NCI-H1930 (cell line): ENCODE results near the gene B4GALT5.
"Not testable (repeated sequence)": the region's sequence is repeated elsewhere in the genome, so short reads cannot be mapped to it uniquely, and the experiment has no call there.

ENCODE experiments used
- DNase-seq, 2 experiments: peaks; one replicate each; lab custom pipeline; 2025; lab: John Stamatoyannopoulos, UW

B4GALT5 gene

DNA sequence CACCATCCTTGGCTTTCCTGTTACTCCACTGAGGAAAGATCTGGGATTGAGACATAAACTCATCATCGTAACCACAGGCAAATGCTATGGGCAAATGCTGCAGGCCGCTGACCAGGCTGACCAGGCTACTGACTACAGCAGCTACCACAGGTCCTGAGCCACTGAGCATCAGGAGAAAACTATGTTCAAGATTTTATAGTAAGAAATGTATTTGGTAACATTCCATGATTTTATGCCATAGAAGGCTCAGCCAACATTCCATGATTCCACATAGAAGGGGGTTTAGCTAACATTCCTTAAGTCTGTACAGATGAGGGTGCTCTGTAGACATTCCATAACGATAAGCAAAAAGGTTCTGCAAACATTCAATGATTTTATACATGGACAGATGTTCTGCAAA lies 16.1 kb upstream of the B4GALT5 start:
- no peak for DNase-seq

DNA sequence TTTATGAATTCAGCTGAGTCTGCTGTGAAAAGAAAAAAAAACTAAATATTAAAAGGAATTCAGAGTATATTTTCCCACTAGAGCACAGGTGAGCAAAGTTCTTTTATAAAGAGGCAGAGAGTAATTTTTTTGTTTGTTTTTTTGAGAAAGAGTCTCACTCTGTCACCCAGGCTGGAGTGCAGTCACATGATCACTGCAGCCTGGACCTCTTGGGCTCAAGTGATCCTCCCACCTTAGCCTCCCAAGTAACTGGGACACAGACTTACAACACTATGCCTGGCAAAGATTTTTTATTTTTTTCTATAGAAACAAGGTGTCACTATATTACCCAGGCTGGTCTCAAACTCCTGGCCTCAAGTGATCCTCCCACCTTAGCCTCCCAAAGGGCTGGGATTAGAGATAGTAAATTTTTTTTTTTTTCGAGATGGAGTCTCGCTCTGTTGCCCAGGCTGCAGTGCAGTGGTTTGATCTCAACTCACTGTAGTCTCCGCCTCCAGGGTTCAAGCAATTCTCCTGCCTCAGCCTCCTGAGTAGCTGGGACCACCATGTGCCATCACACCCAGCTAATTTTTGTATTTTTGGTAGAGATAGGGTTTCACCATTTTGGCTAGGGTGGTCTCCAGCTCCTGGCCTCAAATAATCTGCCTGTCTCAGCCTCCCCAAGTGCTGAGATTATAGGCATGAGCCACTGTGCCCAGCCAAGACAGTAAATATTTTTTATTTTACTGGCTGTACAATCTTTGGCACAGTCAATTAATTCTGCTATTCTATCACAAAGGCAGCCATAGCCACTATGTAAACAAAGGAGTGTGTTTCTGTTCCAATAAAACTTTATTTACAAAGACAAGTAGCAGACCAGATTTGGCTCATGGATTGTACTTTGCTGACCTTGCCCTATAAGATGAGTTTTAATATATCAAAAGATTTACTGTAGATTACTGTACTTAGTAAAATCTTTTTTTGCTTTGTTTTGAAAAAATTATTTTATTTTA lies 14.5 kb upstream of the B4GALT5 start:
- no peak for DNase-seq

DNA sequence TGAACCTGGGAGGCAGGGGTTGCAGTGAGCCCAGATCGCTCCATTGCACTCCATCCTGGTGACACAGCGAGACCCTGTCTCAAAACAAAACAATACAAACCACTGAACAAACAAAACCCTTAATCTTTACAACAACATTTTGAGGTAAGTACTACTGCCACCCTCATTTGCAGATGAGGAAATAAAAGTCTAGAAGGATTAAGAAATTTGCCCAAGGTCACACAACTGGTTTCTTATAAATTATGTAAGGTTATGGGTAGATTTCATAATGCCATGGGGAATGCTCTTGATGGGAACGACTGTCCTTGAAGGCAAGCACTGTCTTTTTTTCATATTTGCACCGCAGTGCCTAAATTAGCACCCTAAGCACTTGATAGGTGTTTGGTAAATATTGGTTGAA lies 13.8 kb upstream of the B4GALT5 start:
- no peak for DNase-seq

DNA sequence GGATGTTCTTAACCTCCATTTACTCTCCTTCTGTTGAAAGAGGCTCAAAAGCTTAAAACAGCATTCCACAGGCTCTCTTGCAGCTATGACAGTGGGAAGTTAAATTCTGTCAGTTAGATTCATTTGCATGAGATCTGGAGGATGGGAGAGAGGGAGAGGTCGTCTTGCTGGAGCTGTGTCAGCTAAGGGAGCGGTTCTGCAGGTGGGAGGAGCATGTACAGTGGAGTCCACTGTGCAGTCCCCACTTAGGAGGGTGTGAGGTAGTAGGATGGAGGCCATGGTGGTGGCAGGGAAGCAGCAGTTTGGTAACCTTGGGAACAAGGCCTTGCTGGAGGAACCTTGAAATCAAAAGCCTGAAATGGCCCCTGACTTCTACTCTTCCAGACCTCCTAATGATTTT lies 12.0 kb upstream of the B4GALT5 start:
- no peak for DNase-seq

DNA sequence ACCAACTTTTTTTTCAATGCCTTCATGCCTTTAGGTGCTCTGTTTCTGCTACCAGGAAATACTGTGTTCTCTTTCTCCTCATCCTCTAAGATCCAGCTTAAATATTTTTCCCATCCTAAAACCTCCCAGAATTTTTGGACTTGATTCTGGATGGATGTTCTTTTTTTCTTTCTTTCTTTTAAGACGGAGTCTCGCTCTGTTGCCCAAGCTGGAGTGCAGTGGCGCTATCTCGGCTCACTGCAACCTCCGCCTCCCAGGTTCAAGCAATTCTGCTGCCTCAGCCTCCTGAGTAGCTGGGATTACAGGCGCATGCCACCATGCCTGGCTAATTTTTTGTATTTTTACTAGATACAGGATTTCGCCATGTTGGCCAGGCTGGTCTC lies 11.5 kb upstream of the B4GALT5 start:
- DNase-seq, result not testable (repeated sequence)

DNA sequence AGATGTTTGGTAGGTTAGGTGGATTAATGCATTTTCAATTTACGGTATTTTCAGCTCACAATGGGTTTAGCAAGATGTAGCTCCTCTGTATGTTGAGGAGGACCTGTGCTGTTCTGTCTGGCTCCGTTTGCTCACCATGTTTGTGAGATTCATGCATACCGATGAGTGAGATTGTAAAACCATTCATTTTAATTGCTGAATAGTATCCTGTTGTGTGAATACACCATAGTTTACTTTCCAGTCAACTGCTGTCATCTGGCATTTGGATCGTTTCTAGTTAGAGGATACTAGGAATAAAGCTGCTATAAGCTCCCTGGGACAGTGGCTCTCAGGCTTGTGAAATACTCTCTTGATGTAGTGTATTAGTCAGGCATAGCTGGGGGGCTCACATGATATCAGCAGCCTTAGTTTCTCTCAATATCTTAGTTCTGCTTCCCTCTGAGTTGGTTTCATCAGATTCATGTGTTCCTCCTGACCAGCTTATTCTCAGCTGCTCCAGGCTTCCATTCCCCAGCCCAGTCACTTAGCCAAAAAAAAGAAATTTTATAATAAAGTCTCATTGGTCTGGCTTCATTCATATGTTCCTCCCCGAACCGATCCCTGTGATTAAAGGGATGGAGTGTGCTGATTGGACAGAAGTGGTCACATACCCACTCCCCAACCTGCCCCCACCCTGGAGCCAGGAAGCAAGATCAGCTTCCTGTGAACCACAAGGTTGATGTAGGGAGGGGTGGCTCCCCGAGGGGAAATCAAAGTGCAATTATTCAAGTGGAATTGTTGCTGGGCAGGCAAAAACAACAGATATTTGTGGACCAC lies 10.9 kb upstream of the B4GALT5 start:
- no peak for DNase-seq

DNA sequence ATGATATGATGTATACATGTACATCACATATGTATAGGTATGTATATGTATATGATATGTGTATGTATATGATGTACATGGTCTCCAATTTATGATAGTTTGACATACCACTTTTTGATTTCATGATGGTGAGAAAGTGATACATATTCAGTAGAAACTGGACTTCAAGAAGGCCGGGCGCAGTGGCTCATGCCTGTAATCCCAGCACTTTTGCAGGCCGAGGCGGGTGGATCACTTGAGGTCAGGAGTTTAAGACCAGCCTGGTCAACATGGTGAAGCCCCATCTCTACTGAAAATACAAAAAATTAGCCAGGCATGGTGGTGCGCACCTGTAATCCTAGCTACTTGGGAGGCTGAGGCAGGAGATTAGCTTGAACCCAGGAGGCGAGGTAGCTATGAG lies 10.1 kb upstream of the B4GALT5 start:
- not testable (repeated sequence) for DNase-seq

DNA sequence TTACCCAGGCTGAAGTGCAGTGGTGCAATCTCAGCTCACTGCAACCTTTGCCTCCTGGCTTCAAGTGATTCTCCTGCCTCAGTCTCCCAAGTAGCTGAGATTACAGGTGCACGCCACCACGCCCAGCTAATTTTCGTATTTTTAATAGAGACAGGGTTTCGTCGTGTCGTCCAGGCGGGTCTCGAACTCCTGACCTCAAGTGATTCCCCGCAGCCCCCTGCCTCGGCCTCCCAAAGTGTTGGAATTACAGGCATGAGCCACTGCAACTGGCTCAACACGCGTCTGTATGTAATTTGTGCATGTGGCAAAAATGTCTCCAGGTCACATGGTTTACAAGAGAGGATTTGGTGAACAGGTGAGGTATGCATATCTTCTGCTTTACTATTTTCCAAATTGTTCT lies 7.6 kb upstream of the B4GALT5 start:
- not testable (repeated sequence) for DNase-seq

DNA sequence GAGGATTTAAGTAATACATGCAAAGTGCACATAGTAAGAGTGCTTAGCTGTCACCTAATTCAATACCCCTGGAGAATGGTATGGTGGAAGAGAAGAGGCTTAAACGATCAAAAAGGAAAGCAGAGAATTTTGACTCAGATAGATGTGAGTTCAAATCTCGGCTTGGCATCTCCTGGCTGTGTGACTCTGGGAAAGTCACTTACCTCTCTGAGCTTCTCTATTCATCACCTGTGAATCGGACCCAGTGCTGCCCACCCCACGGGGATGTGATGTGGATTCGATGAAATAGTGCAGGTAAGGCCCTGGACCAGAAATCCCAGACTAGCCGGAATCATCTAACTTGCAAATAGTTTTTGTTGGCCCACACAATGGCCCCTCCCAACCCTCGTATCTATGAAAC lies 1.8 kb upstream of the B4GALT5 start:
- DNase-seq, result no peak

DNA sequence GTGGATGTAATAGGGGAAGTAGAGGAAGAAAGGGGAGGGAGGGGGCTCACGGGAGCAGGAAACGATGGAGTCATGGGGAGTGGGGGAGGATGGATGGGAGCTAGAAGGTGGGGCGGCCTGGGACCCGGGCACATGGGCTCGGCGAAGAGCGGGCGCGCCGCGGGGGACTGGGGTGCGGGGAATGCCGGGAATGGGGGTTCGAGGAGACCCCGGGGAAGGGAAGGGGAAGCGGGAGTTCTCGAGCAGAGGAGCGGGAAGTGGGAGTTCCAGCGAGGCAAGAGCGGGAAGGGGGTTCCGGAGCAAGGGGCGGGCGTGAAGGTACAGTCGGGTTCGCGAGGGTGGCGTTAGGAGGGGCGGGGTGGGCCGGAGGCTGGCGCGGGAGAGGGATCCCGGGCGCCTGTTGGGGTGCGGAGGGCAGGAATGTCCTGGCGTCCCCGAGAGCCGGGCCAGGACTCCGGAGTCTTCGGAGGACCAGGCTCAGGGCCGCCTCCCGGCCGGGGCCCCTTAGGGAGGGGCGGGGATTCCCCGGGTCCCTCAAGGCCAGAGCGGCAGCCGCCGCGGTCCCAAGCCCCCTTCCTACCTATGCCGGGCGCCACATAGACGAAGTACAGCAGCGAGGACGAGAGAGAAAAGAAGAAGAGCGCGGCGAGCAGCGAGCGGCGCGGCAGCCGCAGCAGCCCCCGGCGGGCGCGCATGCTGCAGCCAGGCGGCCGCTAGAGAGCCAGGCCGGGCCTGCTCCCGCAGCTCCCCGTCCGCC lies 504 bp downstream of the B4GALT5 start:
- no peak for DNase-seq

DNA sequence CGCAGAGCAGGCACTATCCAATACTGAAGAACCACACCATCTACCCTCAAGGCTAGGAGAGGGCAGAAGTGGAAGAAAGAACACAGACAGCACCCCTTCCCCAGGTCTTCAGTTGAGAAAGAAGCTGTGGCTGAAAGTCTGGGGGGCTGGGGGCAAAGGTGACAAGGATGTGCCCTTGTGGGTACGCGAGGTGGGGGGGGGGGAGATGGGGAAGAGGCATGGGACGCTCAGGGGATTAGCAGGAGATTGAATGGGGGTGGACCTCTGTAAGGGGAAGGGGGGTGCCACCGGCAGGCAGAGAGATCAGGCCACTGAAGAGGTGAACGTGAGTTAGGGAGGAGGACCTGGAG lies 1.1 kb downstream of the B4GALT5 start:
- DNase-seq, result no peak

DNA sequence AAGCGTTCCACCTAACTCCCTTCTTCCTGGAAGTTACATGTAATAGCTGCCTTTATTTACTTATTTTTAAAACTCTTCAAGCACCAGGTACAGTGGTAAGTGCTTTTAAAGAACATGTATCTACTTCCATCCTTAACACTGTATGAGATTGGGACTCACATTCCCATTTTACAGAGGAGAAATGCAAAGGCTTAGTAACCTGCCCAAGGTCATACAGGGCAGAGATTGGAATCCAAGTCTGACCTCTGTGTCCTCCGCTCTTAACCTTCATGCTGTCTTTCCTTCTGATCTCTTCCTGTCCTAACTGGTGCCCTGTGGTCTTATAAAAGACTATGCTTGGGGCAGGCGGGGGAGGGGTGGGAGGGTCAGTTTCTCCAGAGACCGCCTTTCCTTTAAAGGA lies 1.6 kb downstream of the B4GALT5 start:
- DNase-seq, result no peak

DNA sequence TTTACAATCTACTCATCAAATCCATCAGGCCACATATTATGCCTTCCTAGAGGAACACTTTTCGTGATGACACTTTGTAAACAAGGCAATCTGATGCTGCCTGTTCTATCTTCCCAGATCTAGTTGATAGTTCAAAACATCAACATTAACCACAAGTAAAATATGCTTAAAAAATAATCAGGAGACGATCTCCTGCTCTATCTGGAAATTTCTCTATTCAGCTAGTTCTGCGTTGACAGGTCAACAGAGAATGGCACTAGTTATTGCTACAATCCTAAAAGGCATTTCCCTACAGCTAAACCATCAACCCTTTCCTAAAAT lies 2.1 kb downstream of the B4GALT5 start:
- DNase-seq, result no peak

DNA sequence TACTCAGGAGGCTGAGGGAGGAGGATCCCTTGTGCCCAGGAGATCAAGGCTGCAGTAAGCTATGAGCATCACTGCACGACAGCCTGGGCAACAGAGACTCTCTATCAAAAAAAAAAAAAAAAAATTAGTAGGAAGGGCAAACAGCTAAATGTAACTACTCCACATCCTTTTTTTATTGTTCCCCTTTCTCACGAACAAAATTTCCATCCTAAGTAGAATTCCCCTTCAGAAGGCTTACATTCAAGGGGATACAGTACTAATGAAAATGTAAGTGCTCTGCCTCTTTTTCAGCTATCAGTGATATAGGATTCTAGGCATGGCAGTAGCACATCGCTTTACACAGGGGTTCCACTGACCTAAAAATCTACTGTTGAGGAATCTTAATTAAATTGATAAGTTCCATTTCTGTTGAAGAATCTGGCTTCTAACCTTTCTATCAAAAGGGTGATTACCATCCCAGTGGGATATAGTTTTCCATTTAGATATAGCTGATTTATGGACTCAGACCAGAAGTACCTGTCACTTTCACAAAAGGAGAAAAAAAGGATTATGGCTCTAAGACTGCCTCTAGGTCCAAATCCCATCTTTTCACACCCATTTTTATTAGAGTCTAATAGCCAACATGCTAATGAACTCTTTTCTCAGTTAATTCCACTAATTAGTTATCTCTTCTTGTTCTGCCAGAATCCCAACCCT lies 2.6 kb downstream of the B4GALT5 start:
- no peak for DNase-seq

DNA sequence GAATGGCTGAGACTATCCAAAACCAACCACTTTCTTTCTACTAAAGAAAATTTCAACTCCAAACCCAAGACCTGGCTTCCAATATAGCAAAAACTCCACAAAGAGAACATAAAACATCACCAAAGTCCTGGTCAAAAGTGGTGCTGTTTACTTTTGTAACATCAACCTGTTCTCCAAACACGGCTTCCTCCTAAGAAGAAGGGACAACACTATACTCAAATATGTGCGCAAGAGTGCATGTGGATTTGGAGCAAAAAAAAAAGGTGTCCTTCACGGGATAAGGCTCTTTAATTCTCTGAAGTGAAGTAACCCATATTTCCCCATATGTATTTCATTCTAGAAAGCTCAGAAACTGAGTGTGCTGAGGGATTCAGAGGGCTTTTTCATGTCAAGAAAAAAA lies 6.6 kb downstream of the B4GALT5 start:
- DNase-seq, result no peak

DNA sequence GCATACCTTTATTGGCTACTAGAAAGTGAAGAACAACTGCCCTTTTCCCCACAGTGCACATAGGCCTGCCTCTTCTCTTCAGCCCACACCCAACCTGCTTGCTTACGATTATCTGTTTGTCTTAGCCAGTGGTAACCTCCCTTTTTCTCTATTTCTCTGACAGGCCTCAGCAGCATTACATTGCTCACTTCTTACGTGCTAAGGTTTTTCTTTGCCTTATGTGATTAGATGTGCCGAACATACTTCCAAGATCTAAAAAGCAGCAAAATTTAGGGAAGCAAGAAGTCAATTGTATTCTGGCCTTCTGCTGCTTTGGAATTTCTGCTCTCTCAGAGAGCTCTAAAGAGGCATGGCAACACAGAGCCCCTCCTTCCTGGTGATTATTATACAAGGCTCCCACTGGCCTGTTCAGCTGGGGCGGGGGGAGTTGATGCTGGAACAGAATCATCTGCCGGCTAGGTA lies 7.0 kb downstream of the B4GALT5 start:
- no peak for DNase-seq

DNA sequence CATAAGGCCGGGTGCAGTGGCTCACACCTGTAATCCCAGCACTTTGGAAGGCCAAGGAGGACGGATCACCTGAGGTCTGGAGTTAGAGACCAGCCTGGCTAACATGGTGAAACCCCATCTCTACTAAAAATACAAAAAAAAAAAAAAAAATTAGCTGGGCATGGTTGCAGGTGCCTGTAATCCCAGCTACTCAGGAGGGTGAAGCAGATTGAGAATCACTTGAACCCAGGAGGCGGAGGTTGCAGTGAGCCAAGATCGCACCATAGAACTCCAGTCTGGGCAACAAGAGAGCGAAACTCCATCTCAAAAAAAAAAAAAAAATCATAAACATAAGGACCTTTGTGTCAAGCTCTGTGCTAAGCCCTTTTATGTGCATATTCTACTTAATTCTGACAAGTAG lies 7.8 kb downstream of the B4GALT5 start:
- DNase-seq, result not testable (repeated sequence)

DNA sequence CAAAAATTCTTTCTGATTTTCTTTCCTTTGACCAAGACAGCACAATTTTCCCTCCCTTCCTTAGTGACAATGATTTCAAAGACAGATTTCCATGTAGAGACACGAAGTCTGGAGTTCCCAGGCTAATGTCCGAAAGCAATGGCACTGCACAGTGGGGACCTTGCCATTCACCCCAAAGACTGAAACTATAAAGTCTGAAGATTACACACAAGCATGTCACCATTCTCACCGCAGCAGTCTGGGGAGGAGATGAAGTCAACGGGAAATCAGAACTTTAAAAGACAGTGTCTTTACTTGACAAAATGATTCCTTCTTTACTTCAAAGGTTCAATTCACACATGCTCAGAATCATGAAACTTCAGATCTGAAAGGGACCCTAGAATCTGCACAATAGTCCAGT lies 8.3 kb downstream of the B4GALT5 start:
- DNase-seq, result no peak

DNA sequence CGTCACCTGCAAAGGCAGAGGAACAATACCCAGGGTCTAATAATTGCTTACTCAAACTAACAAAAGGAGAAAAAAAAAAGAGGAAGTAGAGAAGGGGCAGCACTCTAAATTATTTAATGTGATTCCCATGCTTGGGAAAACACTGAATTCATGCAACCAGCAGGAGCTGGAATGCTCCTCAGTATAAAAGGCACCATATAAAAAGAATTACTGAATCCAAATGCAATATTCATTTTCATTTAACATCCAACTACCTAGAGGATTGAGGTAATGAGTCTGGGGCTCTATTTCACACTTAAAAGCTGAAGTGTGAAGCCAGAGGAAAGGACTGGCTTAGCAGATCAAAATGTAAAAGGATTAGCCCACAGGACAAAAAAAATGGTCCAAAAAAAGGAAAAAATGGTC lies 8.7 kb downstream of the B4GALT5 start:
- no peak for DNase-seq

DNA sequence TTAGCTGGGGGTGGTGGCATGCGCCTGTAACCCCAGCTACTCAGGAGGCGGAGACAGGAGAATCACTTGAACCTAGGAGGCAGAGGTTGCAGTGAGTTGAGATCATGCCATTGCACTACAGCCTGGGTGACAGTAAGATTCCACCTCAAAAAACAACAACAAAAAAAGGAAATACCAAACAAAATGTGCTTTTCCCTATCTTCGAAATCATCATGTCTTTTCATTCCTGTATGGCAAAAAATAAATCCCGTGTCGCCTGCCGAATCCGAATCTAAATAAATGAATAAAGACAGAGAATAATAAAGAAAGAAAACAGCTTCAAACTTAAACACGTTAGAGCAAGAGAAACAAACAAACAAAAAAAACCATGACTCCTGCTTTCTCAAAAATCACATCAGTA lies 11.8 kb downstream of the B4GALT5 start:
- no peak for DNase-seq

DNA sequence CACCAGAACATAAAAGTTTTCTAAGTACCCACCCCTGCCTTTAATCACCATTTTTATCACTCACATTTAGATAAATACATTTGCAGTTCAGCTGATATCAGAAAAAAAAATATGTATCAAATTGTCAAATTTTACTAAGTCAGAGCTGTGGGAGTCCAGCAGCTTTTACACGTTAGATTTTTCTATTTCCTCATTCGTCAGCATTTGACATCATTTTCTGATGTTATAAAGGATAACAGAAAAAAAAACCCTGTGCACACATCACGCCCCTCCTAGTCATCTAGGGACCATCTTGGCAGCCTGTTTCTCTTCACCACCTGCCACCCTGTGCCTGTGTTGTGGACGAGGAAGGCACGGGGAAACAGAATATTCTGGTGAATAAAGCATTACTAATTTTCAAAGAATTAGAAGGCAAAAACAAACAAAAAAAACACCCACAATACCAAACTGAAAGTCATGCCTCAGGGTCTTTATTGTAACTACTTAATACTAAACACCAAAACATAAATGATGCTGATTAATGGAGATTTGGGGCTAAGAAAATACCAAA lies 12.4 kb downstream of the B4GALT5 start:
- peak in 1 of 2 experiments; percentile 38 for DNase-seq
